Measurements from ENCODE around the gene CXADR.
"Not testable (repeated sequence)": the region's sequence is repeated elsewhere in the genome, so short reads cannot be mapped to it uniquely, and the experiment has no call there.

CXADR gene

DNA sequence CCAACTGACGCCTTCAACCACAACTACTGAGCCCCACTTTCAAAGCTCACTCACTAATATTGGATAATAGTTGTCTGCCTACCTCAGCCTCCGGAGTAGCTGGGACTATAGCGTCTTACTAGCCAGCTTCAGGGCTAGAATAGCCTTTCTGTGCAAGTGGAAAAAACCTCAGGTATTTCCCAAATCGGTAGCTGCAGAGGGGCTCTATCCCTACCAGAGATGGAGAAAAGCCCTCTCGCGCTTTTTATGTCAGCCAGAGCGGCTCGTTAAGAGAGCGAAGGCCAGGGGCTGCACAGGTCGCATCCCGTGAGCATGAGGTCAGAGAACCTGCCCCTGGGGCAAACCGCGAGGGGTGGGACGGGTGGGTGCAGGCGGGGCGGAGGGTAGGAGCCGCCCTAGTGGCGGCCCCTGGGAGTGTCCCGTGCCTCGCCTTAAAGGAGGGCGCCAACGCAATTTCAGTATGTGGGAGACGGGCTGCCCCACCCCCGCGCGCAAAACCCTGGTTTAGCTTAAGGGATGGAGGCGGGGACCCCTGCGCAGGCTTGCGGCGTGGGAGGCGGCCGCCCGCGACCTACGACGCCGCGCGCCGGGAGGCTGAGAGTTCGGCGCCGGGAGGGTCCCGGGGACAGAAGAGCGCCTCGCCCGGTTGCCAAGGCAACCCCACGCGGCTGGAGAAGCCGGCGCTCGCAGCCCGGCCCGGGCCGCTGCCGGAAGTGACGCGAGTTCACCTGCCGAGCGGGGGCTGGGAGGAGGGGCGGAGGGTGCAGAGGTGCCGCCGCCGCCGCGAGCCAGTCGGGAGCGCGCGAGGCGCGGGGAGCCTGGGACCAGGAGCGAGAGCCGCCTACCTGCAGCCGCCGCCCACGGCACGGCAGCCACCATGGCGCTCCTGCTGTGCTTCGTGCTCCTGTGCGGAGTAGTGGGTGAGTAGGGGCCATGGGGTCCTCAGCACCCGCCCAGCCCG is at the start of gene CXADR:
Gene CXADR, plus strand, starts transcription at position 791 of the 961 bp plus-strand sequence. Its CDS starts 87 bp downstream, at position 878.
- DNase-seq (ENCODE audit: low spot score): peak; percentile 95
- FAIRE-seq: no peak

DNA sequence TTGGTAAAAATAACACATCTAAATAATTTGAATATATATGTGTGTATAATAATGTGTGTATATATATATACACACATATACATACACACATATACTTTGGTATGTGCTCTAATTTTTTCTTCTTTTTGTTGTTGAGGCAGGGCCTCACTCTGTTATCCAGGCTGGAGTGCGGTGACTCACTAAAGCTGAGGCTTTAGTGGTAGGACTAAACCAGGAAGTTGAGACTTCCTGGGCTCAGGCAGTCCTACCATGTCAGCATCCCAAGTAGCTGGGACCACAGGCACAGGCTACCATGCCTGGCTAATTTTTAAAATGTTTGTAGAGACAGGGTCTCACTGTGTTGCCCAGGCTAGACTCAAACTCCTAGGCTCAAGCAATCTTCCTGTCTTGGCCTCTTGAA is 46.7 kb upstream of the CXADR start:
- FAIRE-seq: no peak
- peak; percentile 31 for DNase-seq (ENCODE audit: low spot score)

DNA sequence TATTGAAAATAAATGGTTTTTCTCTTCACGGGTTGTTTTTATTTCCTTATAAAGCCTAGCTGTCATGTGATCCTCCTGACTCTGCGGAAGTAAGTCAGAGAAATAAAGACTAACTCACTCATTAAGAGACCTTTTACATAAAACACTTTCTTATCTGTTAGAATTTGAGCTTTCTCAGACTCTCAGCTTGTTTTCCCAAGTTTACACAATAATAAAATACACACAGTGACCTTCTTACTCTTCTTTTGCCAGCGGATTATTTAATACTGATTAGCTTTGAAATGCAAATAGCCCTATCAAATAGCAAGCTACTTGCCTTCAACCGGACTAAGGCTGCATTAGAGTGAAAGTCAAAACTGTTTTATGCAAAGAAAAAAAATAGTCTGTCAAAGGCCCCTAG is 45.5 kb upstream of the CXADR start:
- FAIRE-seq (no peak), DNase-seq (ENCODE audit: low spot score) (no peak)

DNA sequence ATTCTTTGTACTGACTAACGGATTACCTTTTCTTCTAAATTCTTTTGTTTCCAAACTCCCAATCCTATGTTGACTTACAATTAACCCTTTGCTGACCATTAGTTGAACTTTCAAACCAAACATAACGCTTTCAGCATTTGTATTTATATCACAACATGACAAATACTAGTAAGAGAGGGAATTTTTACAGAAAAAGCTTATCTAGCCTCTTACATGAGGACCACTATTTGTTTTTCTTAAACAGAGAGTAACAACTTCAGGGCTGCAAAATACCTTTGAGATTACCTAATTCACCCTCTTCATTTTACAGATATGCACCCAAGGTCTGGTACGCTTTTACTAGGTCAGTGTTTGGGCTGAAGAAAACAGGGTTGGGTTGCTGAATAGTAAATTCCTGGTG is 45.0 kb upstream of the CXADR start:
- FAIRE-seq (no peak), DNase-seq (ENCODE audit: low spot score) (peak; percentile 13)

DNA sequence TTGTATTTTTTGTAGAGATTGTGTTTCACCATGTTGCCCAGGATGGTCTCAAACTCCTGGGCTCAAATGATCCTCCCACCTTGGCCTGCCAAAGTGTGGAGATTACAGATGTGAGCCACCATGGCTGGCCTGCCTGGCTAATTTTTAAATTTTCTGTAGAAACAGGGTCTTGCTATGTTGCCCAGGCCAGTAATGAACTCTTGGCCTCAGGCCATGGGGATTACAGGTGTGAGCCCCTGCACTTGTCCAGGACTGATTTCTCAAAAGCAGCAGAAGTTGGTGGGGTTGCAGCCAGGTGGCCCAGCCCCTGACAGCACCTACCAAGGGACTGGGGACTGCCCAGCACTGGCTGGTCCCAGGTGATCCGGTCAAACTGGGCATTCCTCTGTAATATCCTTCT is 44.1 kb upstream of the CXADR start:
- no peak for DNase-seq (ENCODE audit: low spot score)
- FAIRE-seq: no peak

DNA sequence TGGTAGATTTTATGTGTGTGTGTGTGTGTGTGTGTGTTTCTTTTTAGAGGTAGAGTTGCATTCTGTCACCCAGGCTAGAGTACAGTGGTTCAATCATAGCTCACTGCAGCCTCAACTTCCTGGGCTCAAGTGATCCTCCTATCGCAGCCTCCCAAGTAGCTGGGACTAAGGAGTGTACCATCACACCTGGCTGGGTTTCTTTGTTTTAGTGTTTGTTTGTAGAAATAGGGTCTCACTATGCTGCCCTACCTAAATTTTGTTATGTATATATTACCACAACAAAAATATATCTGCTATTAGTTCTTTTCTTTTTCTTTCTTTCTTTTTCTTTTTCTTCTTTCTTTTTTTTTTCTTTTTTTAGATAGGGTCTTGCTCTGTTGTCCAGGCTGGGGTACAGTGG is 43.1 kb upstream of the CXADR start:
- DNase-seq (ENCODE audit: low spot score) (no peak), FAIRE-seq (no peak)

DNA sequence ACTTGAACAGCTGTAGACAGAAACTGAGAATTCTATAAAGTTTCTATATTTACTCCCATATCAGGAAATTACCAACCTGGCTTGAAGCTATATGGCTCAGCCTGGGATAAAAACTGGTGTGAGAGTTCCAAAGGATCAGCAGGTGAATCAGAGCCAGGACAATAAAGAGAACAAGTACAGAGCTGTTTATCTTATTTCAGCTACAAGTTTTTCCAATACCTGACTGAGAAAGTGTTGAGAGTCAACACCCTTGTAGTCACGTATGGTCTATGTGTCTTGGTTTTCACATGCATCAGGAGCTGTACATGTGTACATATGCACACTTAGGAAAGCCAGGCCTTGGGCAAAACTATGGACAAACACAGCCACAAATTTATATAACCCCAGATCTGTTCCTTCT is 40.7 kb upstream of the CXADR start:
- no peak for DNase-seq (ENCODE audit: low spot score)
- FAIRE-seq: no peak

DNA sequence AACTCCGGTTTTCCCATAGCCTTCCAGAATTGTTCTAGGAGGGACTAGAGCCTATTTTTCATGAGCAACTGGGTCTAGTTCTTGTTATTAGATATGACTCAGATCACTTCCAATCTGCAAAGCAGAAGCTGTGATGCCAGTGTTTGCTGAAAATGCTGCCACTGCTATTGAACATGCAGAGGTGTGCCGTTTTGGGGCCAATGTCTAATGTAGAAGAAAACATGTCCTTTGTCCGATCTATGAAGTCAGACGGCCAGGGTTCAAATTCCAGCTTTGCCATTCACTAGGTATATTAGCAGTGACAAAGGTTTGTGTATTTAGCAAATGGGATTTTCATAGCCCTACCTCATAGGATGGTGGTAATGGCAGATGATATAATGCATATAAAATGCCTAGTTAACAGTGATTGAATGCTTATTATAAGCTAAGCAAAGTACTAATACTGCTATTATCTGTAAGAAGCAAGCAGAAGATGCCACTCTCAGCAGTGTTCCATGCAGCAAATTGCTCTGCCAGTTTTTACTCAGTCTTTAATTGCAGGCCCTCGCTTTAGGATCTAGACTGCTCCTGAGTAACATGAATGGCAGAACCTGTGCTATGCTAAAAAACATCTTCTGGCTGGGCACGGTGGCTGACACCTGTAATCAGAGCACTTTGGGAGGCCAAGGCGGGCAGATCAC is 40.1 kb upstream of the CXADR start:
- FAIRE-seq: no peak
- DNase-seq (ENCODE audit: low spot score): no peak

DNA sequence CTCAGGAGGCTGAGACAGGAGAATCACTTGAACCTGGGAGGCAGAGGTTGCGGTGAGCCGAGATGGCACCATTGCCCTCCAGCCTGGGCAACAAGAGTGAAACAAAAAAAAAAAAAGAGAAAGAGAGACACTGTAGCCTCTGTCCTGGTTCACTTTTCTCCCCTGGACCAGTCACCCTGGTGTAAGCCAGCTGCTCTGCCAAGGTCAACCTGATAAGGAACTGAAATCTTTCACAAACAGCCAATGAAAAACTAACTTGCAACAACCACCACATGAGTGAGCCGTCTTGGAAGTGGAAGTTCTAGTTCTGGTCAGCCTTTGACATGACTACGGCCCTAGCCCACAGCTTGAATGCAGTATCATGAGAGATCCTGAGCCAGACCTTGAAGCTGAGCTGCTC is 36.8 kb upstream of the CXADR start:
- DNase-seq (ENCODE audit: low spot score): no peak
- no peak for FAIRE-seq

DNA sequence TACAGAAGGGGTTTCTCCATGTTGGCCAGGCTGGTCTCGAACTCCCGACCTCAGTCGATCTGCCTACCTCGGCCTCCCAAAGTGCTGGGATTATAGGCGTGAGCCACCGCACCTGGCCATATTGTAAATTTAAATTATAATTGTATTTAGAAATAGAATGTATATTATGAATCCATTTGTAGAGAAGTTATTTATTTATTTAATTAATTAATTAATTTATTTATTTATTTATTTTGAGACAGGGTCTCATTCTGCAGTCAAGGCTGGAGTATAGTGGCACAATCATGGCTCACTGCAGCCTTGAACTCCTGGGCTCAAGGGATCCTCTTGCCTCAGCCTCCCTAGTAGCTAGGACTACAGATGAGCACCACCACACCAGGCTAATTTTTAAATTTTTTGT is 34.7 kb upstream of the CXADR start:
- DNase-seq (ENCODE audit: low spot score); FAIRE-seq: not testable (repeated sequence)

DNA sequence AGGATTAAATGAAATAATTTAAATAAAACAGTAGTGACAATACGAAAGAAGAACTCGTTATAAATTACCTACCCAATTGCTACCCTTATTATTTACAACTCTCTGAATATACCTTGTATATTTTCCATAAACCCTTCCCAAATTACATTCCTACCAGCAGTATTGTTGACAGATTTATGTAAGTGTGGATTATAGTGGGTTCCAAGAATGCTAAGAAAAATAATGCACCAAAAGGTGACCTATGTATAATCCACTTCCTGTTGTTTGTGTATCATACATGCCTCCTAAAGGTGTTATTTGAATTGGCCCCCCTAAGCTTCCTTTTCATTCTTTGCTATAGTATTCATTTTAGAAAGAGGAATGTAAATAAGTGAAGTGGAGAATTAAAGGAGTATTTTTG is 33.2 kb upstream of the CXADR start:
- FAIRE-seq: no peak
- DNase-seq (ENCODE audit: low spot score): no peak

DNA sequence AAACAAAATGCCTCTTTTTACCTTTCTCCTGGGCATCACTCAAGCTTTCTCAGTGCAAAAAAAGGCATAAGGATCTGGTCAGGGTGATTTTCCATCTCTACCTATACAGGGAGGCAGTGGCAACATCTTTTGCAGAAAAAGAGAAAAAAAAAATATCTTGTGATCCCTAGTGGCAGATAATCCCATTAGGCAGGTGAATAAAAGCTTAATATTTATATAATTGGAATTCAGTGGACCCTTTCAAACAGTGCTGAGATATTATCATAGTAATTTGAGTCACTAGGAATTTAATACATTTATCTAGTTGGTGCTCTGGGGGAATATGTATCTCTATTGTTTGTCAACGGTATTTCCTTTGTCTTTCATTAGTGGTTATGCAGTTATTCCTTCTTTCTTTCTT is 29.9 kb upstream of the CXADR start:
- FAIRE-seq: no peak
- no peak for DNase-seq (ENCODE audit: low spot score)

DNA sequence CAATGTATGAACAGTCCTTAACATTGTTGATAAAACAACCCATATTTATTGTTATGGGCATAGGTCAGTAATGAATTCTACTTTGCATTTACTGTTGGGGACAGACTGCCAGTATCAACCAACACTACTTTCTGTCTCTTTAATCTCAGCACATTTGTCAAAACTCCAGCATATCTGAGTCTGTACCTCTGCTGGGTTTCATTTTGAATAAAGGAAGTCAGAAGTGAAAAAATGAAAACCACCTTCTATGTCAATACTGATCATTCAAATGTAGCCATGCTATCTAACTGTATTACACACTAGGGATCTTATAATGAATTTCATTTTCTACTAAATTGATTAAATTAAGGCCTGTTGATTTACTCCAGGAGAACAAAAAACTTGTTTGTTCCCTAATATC is 24.2 kb upstream of the CXADR start:
- FAIRE-seq: no peak
- DNase-seq (ENCODE audit: low spot score): no peak

DNA sequence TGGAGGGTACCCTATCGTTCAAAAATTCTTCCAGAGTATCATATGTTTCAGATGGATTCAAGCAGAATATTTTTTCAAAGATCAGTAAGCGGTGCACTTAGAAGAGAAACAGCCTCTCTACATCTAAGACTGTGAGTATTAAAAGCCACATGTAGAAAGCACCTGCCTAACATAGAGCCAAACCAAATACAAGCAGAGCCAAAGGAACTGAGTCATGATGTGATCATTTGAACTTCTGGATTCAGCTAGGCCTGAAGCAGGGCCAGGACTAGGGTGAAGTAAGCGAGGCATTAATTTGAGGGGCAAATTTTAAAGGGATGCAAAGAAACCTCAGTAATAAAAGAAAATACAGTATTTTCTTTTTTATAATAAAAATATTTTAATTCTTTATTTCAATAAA is 23.3 kb upstream of the CXADR start:
- not testable (repeated sequence) for DNase-seq (ENCODE audit: low spot score); FAIRE-seq

DNA sequence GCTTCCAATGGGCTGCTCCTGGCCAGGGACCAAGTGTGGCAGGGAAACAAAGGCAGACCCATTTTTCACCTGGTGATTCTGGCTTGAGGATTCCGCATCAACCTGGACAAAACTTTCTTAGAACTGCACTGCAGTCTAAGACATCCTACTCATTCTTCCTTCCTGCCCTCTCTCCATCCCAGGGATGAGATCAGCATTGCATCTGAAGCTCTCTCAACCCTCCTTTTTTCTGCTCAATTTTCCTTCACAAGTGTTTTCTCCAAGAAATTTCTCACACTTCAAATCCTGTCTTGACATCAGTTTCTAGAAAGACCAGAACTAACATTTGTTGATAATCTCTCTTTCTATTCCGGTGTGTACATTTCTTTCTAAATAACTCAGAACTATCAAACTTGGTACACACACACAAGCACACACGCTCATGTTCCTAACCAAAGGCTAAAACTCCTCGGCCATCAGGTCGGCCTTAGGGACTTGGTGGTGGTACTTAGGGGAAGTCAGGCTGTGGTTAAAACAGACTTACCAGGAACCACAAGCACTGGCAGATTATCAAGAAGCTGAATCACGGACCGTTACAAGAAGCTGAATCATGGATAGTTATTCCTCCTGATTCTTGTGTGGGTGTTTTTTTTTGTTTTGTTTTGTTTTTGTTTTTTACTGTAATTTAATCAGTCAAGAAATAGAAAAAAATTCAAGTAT is 21.0 kb upstream of the CXADR start:
- FAIRE-seq: peak; percentile 83
- peak; percentile 73 for DNase-seq (ENCODE audit: low spot score)

DNA sequence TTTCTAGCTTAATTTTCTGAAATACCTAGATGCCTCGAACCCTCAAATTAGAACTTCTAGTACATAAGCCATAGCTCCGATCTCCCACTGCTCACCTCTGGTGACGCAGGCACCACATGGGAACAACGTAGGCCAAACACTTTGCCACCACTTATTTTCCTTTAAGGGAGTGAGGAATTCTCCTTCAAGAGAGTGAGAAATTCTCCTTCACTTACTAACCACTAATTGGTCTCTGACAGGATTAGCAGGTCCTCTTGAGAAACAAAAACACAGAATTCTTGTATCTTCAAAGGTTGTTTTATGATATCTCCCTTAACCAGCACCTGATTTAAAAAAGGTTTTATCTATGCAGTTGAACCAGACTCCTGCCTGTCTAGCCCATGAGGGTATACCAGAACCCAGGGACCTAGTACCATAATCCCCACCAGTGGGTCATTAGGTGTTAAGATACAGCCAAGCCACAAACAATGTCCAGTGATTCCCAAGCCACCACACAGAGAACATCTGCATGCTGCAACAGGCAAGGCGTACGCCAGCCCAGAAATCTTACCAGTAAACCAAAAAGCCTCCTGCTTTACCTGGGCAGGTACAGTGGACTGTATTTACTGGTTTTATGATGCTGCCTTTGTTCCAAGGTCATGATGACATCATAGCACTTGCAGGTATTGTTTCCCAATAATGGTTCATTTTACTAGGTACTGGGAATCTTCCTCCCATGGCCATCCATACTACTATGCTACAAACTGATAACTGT is 20.3 kb upstream of the CXADR start:
- FAIRE-seq: no peak
- DNase-seq (ENCODE audit: low spot score): peak; percentile 33

DNA sequence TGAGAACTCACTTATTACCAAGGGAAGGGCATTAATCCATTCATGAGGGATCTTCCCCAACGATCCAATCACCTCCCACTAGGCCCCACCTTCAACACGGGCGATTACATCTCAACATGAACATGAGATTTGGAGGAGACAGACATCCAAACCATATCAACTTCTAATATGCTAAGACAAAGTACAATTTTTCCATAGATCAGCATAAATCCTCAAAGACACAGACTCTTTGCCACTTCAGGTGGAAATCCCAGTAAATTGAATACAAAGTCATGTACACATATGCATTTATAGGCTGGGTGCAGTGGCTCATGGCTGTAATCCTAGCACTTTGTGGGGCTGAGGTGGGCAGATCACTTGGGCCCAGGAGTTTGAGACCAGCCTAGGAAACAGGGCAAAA is 18.8 kb upstream of the CXADR start:
- no peak for DNase-seq (ENCODE audit: low spot score)
- FAIRE-seq: no peak

DNA sequence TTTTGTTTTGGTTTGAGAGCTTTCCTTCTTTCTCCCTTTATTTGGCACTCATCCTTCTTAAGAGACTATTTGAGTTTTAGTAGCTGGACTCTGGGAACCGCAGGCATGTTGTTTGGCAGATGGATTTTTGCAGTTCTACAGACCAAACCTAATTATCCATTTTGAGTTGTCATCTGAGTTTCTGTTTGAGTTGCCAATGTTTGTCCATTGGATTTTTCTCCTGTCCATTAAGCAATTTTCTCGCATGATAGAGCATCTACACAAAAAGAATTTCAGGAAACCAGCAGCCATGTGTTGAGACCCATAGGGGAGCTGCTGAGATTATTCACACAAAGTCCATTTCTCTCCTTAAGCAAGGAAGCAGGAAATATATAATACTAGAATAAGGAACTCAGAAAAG is 17.2 kb upstream of the CXADR start:
- no peak for FAIRE-seq
- no peak for DNase-seq (ENCODE audit: low spot score)

DNA sequence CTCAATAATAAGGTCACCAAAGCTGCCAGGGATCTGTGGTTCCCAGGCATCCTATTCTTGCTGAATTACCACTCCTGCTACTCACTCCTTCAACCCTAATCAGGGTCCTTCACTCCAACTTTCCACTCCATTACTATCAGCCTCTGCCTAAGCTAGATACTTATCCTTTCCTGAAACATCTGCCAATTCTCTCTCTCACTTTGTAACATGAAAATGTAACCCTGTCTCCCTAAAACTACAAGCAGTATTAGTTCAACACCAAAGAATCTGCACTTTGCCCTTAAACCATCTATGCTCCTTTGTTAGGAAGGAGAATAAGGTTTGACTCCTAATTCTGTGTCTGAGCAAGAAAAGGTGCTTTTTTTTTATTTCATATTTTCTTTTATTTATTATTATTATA is 15.5 kb upstream of the CXADR start:
- FAIRE-seq (no peak), DNase-seq (ENCODE audit: low spot score) (no peak)

DNA sequence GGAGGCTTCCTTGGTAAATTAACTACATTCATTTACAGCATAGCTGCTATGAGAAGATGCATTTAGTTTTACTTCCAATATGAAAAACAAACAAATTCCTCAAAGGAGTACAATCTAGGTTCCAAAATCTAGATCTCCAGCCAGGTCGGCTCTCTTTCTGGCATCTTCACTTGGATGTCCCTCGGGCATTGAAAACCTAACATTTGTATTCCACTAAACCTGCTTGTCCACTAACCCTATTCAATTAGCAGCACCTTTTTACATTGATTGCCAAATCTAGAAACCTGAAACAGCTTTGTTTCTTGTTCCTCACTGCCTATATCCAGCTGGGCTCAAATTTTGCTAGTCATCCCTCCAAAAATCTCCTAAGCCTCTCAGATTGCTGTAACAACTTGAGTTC is 14.3 kb upstream of the CXADR start:
- DNase-seq (ENCODE audit: low spot score) (no peak), FAIRE-seq (no peak)
